Ishikawa (cell line): ENCODE measurements around the gene KCTD16.

Experiments
- CEBPB ChIP-seq: IDR thresholded peaks from 2 replicates; pipeline ENCODE4 v1.6.1; 2012
- CREB1 ChIP-seq: IDR thresholded peaks from 2 replicates; pipeline ENCODE4 v1.6.1; 2012; ENCODE audit warnings: low read depth
- EGR1 ChIP-seq: IDR thresholded peaks from 2 replicates; pipeline ENCODE4 v1.6.1; 2012
- EP300 ChIP-seq: IDR thresholded peaks from 2 replicates; pipeline ENCODE4 v1.6.1; 2012; ENCODE audit warnings: borderline replicate concordance
- FOXM1 ChIP-seq: IDR thresholded peaks from 2 replicates; pipeline ENCODE4 v1.6.1; 2012; ENCODE audit warnings: low read depth, borderline replicate concordance
- MAX ChIP-seq: IDR thresholded peaks from 2 replicates; pipeline ENCODE4 v1.6.1; 2012
- NFIC ChIP-seq: IDR thresholded peaks from 2 replicates; pipeline ENCODE4 v1.6.1; 2012
- RAD21 ChIP-seq: IDR thresholded peaks from 2 replicates; pipeline ENCODE4 v1.6.1; 2012; ENCODE audit warnings: low read depth
- TAF1 ChIP-seq: IDR thresholded peaks from 2 replicates; pipeline ENCODE4 v1.6.1; 2012; ENCODE audit warnings: low read depth, mild to moderate bottlenecking
- TCF12 ChIP-seq: IDR thresholded peaks from 2 replicates; pipeline ENCODE4 v1.6.1; 2012; ENCODE audit warnings: low read depth
- TEAD4 ChIP-seq: IDR thresholded peaks from 2 replicates; pipeline ENCODE4 v1.6.1; 2012
- YY1 ChIP-seq: IDR thresholded peaks from 2 replicates; pipeline ENCODE4 v1.6.1; 2012; ENCODE audit warnings: low read depth
- ZBTB7A ChIP-seq: IDR thresholded peaks from 2 replicates; pipeline ENCODE4 v1.6.1; 2012; ENCODE audit warnings: low read depth
- TF ChIP-seq, protein P1 (sequence below): IDR thresholded peaks from 2 replicates; pipeline ENCODE4 v1.6.1; 2012
- TF ChIP-seq, protein P2 (sequence below): IDR thresholded peaks from 2 replicates; pipeline ENCODE4 v1.6.1; 2012; ENCODE audit warnings: low read depth, mild to moderate bottlenecking

KCTD16 gene

GRCh38 chr5:144202726-144203125 lies 32.1 kb downstream of the KCTD16 start:
- no peak for TF ChIP-seq NFIC
- TF ChIP-seq RAD21, result no peak
- no peak for TF ChIP-seq TEAD4
- TF ChIP-seq TCF12, result no peak
- TF ChIP-seq FOXM1, result no peak
- no peak for TF ChIP-seq YY1
- TF ChIP-seq ZBTB7A, result no peak
- no peak for TF ChIP-seq MAX
- TF ChIP-seq, protein P1, sequence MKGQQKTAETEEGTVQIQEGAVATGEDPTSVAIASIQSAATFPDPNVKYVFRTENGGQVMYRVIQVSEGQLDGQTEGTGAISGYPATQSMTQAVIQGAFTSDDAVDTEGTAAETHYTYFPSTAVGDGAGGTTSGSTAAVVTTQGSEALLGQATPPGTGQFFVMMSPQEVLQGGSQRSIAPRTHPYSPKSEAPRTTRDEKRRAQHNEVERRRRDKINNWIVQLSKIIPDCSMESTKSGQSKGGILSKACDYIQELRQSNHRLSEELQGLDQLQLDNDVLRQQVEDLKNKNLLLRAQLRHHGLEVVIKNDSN, result no peak
- no peak for TF ChIP-seq CREB1

DNA sequence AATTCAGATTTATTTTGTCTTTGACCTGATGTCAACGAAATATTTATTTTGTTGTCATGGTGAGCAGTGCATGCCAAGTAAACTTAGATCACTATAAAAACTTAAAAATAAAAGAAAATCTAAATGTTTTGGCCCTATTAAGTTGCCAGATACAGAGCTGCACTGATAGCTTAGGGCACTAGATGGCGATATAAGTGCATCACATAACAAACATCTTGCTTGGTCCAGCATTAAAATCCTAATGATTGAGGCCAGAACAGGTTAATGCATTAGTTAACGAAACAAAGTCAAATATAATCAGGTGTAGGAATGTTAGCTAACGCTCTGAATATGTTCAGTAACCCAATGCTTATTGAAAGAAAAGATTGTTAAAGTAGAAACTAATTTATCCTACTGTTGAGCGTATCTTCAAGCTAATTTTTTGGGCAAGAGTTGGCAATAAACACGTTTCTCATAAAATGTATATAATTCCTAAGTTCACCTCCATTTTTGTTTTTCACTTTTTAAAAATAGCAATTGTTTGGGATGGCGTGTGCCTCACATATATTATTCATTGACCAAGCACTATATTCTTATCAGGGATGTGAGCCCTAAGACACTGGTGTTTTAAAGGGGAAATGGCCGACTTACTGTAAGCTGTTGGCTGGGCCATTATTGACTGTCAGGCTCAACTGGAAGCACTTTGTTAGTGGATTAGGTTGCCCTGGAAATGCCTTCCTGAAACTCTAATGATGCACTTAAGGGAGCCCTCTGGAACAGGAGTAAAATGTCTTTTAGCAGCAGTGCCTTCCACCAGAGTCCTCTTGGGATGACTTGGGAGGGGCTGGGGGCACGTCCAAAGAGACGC lies 33.3 kb downstream of the KCTD16 start:
- TF ChIP-seq NFIC, result no peak
- TF ChIP-seq RAD21, result peak; percentile 85
- no peak for TF ChIP-seq TAF1
- no peak for TF ChIP-seq MAX
- TF ChIP-seq ZBTB7A, result no peak

DNA sequence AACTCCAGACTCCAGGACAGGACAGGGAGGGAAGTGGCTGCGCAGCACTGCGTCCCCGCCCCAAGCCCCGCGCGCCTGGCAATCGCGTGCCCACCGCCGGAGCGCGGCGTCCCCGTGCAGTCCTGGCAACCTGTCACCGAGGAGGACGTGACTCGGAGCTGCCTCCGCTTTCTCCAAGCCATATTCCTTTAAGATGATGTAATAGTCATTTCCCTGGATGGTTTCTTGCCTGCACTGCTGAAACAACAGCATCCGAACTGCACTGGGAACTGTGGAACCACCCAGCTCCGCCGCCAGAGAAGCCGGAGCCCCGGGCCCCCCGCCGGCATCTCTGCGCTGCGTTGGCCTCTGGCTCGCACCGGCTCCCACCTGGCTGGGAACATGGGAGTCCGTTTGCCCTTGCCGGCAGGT lies 34.5 kb downstream of the KCTD16 start:
- TF ChIP-seq RAD21, result no peak

DNA sequence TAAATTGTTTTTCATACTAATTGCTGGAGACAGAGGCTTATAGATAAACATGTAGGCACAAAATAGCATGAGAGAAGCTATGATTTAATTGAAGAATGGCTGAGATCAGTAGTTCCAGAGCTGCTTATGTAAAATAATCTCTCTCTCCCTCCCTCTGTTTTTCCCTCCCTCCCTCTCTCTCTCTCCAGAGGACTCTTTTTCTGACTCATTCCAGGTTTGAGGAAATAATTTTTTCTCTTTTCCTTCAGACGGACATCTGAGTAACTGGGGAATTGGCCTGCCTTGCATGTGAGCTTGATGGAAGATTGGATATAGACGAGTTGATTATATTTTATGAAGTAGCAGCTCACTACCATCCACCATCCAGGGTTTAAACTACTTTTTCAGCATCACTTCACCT lies 35.5 kb downstream of the KCTD16 start:
- no peak for TF ChIP-seq RAD21
- TF ChIP-seq MAX, result no peak
- TF ChIP-seq, protein P2, sequence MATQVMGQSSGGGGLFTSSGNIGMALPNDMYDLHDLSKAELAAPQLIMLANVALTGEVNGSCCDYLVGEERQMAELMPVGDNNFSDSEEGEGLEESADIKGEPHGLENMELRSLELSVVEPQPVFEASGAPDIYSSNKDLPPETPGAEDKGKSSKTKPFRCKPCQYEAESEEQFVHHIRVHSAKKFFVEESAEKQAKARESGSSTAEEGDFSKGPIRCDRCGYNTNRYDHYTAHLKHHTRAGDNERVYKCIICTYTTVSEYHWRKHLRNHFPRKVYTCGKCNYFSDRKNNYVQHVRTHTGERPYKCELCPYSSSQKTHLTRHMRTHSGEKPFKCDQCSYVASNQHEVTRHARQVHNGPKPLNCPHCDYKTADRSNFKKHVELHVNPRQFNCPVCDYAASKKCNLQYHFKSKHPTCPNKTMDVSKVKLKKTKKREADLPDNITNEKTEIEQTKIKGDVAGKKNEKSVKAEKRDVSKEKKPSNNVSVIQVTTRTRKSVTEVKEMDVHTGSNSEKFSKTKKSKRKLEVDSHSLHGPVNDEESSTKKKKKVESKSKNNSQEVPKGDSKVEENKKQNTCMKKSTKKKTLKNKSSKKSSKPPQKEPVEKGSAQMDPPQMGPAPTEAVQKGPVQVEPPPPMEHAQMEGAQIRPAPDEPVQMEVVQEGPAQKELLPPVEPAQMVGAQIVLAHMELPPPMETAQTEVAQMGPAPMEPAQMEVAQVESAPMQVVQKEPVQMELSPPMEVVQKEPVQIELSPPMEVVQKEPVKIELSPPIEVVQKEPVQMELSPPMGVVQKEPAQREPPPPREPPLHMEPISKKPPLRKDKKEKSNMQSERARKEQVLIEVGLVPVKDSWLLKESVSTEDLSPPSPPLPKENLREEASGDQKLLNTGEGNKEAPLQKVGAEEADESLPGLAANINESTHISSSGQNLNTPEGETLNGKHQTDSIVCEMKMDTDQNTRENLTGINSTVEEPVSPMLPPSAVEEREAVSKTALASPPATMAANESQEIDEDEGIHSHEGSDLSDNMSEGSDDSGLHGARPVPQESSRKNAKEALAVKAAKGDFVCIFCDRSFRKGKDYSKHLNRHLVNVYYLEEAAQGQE, result no peak
- no peak for TF ChIP-seq TCF12
- no peak for TF ChIP-seq FOXM1
- TF ChIP-seq TEAD4, result no peak
- TF ChIP-seq, protein P1, result no peak
- TF ChIP-seq CEBPB, result no peak
- TF ChIP-seq CREB1, result no peak
- TF ChIP-seq YY1, result no peak
- no peak for TF ChIP-seq NFIC
- no peak for TF ChIP-seq EGR1
- no peak for TF ChIP-seq TAF1
- no peak for TF ChIP-seq EP300
- no peak for TF ChIP-seq ZBTB7A

GRCh38 chr5:144207875-144208444 lies 37.3 kb downstream of the KCTD16 start:
- TF ChIP-seq, protein P2, result no peak
- TF ChIP-seq MAX (no peak), EGR1 (no peak), RAD21 (no peak), TEAD4 (no peak), ZBTB7A (no peak), CREB1 (no peak), TCF12 (no peak), TAF1 (no peak), YY1 (no peak), EP300 (no peak), FOXM1 (no peak), CEBPB (no peak), NFIC (no peak)
- TF ChIP-seq, protein P1, result no peak
